SU-DHL-6 (cell line): ENCODE data around the gene HCN4.

Experiments used
- H2AFZ ChIP-seq: fragments of 200-600 bp; sonication (generic); 2 replicates; pipeline ENCODE4 v1.6.1; 2014; ENCODE audit warnings: low read depth, mild to moderate bottlenecking, moderate library complexity, mixed read lengths, antibody characterized with exemption, low read length; ENCODE audit not compliant: severe bottlenecking
- H3F3A ChIP-seq: fragments of 200-600 bp; shearing (Covaris generic); 2 replicates; pipeline ENCODE4 v1.6.0; 2016; ENCODE audit warnings: antibody characterized with exemption, mild to moderate bottlenecking; ENCODE audit not compliant: insufficient read depth
- H3K27ac ChIP-seq: fragments of 200-600 bp; sonication (generic); 2 replicates; pipeline ENCODE4 v1.5.1; 2016; ENCODE audit warnings: low read depth, mild to moderate bottlenecking, low read length, moderate library complexity, mixed read lengths
- H3K27me3 ChIP-seq: fragments of 200-600 bp; sonication (generic), shearing (Covaris generic); 2 replicates; pipeline ENCODE4 v1.6.0; 2014; ENCODE audit warnings: mild to moderate bottlenecking, low read length
- H3K36me3 ChIP-seq: fragments of 200-600 bp; sonication (generic); 2 replicates; pipeline ENCODE4 v1.6.1; 2014; ENCODE audit warnings: mild to moderate bottlenecking, low read length, mixed read lengths
- H3K4me2 ChIP-seq: fragments of 300-600, 200-600 bp; shearing (Covaris generic), sonication (generic); 2 replicates; pipeline ENCODE4 v1.6.0; 2014; ENCODE audit warnings: low read length, low read depth, mild to moderate bottlenecking; ENCODE audit not compliant: poor library complexity, severe bottlenecking
- H3K4me3 ChIP-seq: fragments of 200-600 bp; sonication (generic); 2 replicates; pipeline ENCODE4 v1.5.1; 2014; ENCODE audit warnings: antibody characterized with exemption, low read length, mild to moderate bottlenecking, mixed read lengths; ENCODE audit not compliant: insufficient read depth, poor library complexity, severe bottlenecking
- H3K79me2 ChIP-seq: fragments of 200-600 bp; sonication (generic); 2 replicates; pipeline ENCODE4 v1.6.1; 2014; ENCODE audit warnings: mild to moderate bottlenecking, low read length, moderate library complexity; ENCODE audit not compliant: insufficient read depth
- H3K9ac ChIP-seq: fragments of 200-600 bp; sonication (generic); 2 replicates; pipeline ENCODE4 v1.7.0; 2014; ENCODE audit warnings: mild to moderate bottlenecking, low read length
- H3K9me2 ChIP-seq: fragments of 200-600 bp; sonication (generic); replicated peaks from 2 replicates; pipeline ENCODE4 v1.6.1; 2014; ENCODE audit warnings: low read length; ENCODE audit not compliant: insufficient read depth
- H3K9me3 ChIP-seq: fragments of 200-600 bp; sonication (generic); 2 replicates; pipeline ENCODE4 v1.6.1; 2014; ENCODE audit warnings: low read length, mixed read lengths; ENCODE audit not compliant: insufficient read depth
- H4K20me1 ChIP-seq: fragments of 200-600 bp; sonication (generic); 2 replicates; pipeline ENCODE4 v1.6.1; 2014; ENCODE audit warnings: low read depth, mild to moderate bottlenecking, antibody characterized with exemption, low read length, moderate library complexity, mixed read lengths
- CTCF ChIP-seq: fragments of 200-600 bp; sonication (generic); IDR thresholded peaks from one replicate; pipeline ENCODE4 v1.5.1; 2017; ENCODE audit warnings: antibody characterized with exemption, mild to moderate bottlenecking, low read length, moderate library complexity; ENCODE audit not compliant: insufficient read depth, poor library complexity, severe bottlenecking
- EZH2phosphoT487 ChIP-seq: fragments of 200-600 bp; sonication (generic), shearing (Covaris generic); conservative IDR thresholded peaks from 2 replicates; pipeline ENCODE4 v1.6.1; 2018; ENCODE audit warnings: mild to moderate bottlenecking, antibody characterized with exemption, low read length, moderate library complexity, mixed read lengths

HCN4 gene

GRCh38 chr15:73284090-73284716 lies 84.6 kb downstream of the HCN4 start:
- H3F3A ChIP-seq: no peaks in the 10 kb centered on the region
- H3K27me3 ChIP-seq: no peaks in the 10 kb centered on the region
- no peak overlapping the region for H3K27ac ChIP-seq
- H4K20me1 ChIP-seq: no peaks in the 10 kb centered on the region
- H3K9me3 ChIP-seq: no peaks in the 10 kb centered on the region
- H3K79me2 ChIP-seq: no peaks in the 10 kb centered on the region
- no peak overlapping the region for H3K4me2 ChIP-seq
- TF ChIP-seq CTCF (no peak), EZH2phosphoT487 (no peak)
- H3K36me3 ChIP-seq: no peaks in the 10 kb centered on the region
- H3K9ac ChIP-seq: no peak overlapping the region
- H3K4me3 ChIP-seq: no peak overlapping the region
- no peaks in the 10 kb centered on the region for H3K9me2 ChIP-seq
- H2AFZ ChIP-seq: no peak overlapping the region

GRCh38 chr15:73283366-73283962 lies 85.3 kb downstream of the HCN4 start:
- Histone ChIP-seq H4K20me1 (no peaks in the 10 kb centered on the region), H3F3A (no peaks in the 10 kb centered on the region), H3K36me3 (no peaks in the 10 kb centered on the region), H3K27me3 (no peaks in the 10 kb centered on the region), H3K9me3 (no peaks in the 10 kb centered on the region), H3K27ac (no peak overlapping the region), H3K9me2 (no peaks in the 10 kb centered on the region), H3K4me2 (no peak overlapping the region), H2AFZ (no peak overlapping the region), H3K79me2 (no peaks in the 10 kb centered on the region), H3K4me3 (no peak overlapping the region), H3K9ac (no peak overlapping the region)
- TF ChIP-seq CTCF: no peak

GRCh38 chr15:73282567-73283365 lies 86.0 kb downstream of the HCN4 start:
- no peak overlapping the region for H2AFZ ChIP-seq
- no peak overlapping the region for H3K27ac ChIP-seq
- H3K27me3 ChIP-seq: no peaks in the 10 kb centered on the region
- no peak overlapping the region for H3K4me2 ChIP-seq
- H3K9me3 ChIP-seq: no peaks in the 10 kb centered on the region
- H3K9me2 ChIP-seq: no peaks in the 10 kb centered on the region
- no peak overlapping the region for H3K4me3 ChIP-seq
- H3F3A ChIP-seq: no peaks in the 10 kb centered on the region
- H3K79me2 ChIP-seq: no peaks in the 10 kb centered on the region
- no peaks in the 10 kb centered on the region for H3K36me3 ChIP-seq
- no peaks in the 10 kb centered on the region for H4K20me1 ChIP-seq
- H3K9ac ChIP-seq: no peak overlapping the region
- TF ChIP-seq EZH2phosphoT487 (no peak), CTCF (no peak)
